Measurements from ENCODE around the gene MARS1.
"Not testable (repeated sequence)": the region's sequence is repeated elsewhere in the genome, so short reads cannot be mapped to it uniquely, and the experiment has no call there.

MARS1 gene

GRCh38 chr12:57498571-57498970, 10.7 kb downstream of the MARS1 start:
- in situ Hi-C loops (cut with HindIII; ENCODE audit: low sequenced_read_pairs), result no loop called here
- no peak for DNase-seq (ENCODE audit: low read depth, low spot score)

GRCh38 chr12:57500213-57500612, 12.3 kb downstream of the MARS1 start:
- H3K4me3 ChIP-seq (ENCODE audit: low read depth, low read length), result no peak overlapping the region
- TF ChIP-seq, protein P1, sequence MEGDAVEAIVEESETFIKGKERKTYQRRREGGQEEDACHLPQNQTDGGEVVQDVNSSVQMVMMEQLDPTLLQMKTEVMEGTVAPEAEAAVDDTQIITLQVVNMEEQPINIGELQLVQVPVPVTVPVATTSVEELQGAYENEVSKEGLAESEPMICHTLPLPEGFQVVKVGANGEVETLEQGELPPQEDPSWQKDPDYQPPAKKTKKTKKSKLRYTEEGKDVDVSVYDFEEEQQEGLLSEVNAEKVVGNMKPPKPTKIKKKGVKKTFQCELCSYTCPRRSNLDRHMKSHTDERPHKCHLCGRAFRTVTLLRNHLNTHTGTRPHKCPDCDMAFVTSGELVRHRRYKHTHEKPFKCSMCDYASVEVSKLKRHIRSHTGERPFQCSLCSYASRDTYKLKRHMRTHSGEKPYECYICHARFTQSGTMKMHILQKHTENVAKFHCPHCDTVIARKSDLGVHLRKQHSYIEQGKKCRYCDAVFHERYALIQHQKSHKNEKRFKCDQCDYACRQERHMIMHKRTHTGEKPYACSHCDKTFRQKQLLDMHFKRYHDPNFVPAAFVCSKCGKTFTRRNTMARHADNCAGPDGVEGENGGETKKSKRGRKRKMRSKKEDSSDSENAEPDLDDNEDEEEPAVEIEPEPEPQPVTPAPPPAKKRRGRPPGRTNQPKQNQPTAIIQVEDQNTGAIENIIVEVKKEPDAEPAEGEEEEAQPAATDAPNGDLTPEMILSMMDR (IDR thresholded peaks at IDR 0.05; ENCODE audit: low read depth, low read length), result no peak
- in situ Hi-C loops (cut with HindIII; ENCODE audit: low sequenced_read_pairs), result no loop called here
- no peak for DNase-seq (ENCODE audit: low read depth, low spot score)

More at GRCh38 chr12:57498571-57498970, 10.7 kb downstream of the MARS1 start:
- TF ChIP-seq, protein P1 (IDR thresholded peaks at IDR 0.05; ENCODE audit: low read depth, low read length), result no peak
- no peak overlapping the region for H3K4me3 ChIP-seq (ENCODE audit: low read depth, low read length)

DNA sequence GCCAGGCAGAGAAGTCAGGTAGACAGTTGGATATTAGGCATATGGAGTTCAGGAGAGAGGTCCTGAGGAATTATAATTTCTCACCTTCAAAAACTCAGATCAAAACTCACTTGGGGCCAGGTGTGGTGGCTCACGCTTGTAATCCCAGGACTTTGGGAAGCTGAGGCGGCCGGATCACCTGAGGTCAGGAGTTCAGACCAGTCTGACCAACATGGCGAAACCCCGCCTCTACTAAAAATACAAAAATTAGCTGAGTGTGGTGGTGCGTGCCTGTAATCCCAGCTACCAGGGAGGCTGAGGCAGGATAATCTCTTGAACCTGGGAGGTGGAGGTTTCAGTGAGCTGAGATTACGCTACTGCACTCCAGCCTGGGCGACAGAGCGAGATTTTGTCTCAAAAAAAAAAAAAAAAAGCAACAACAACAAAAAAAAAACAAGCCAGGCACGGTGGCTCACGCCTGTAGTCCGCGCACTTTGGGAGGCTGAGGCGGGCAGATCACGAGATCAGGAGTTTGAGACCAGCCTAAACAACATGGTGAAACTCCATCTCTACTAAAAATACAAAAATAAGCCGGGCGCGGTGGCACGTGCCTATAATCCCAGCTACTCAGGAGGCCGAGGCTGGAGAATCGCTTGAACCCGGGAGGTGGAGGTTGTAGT, 14.6 kb downstream of the MARS1 start:
- H3K4me3 ChIP-seq (ENCODE audit: low read depth, low read length); in situ Hi-C loops (cut with HindIII; ENCODE audit: low sequenced_read_pairs); DNase-seq (ENCODE audit: low read depth, low spot score): not testable (repeated sequence)

GRCh38 chr12:57506541-57506940, 18.7 kb downstream of the MARS1 start:
- DNase-seq (ENCODE audit: low read depth, low spot score); H3K4me3 ChIP-seq (ENCODE audit: low read depth, low read length); in situ Hi-C loops (cut with HindIII; ENCODE audit: low sequenced_read_pairs): not testable (repeated sequence)

DNA sequence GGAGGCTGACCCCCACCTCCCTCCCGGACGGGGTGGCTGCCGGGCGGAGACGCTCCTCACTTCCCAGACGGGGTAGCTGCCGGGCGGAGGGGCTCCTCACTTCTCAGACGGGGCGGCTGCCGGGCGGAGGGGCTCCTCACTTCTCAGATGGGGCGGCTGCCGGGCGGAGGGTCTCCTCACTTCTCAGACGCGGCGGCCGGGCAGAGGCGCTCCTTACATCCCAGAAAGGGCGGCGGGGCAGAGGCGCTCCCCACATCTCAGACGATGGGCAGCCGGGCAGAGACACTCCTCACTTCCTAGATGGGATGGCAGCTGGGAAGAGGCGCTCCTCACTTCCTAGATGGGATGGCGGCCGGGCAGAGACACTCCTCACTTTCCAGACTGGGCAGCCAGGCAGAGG, 19.9 kb downstream of the MARS1 start:
- in situ Hi-C loops (cut with HindIII; ENCODE audit: low sequenced_read_pairs); DNase-seq (ENCODE audit: low read depth, low spot score); H3K4me3 ChIP-seq (ENCODE audit: low read depth, low read length): not testable (repeated sequence)

- H3K4me3 ChIP-seq (ENCODE audit: low read depth, low read length), result no peak overlapping the region
- TF ChIP-seq, protein P1 (IDR thresholded peaks at IDR 0.05; ENCODE audit: low read depth, low read length), result no peak
- in situ Hi-C loops (cut with HindIII; ENCODE audit: low sequenced_read_pairs), result no loop called here
- no peak for DNase-seq (ENCODE audit: low read depth, low spot score)
These were observed 23.3 kb downstream of the MARS1 start for GRCh38 chr12:57511161-57511560.

DNA sequence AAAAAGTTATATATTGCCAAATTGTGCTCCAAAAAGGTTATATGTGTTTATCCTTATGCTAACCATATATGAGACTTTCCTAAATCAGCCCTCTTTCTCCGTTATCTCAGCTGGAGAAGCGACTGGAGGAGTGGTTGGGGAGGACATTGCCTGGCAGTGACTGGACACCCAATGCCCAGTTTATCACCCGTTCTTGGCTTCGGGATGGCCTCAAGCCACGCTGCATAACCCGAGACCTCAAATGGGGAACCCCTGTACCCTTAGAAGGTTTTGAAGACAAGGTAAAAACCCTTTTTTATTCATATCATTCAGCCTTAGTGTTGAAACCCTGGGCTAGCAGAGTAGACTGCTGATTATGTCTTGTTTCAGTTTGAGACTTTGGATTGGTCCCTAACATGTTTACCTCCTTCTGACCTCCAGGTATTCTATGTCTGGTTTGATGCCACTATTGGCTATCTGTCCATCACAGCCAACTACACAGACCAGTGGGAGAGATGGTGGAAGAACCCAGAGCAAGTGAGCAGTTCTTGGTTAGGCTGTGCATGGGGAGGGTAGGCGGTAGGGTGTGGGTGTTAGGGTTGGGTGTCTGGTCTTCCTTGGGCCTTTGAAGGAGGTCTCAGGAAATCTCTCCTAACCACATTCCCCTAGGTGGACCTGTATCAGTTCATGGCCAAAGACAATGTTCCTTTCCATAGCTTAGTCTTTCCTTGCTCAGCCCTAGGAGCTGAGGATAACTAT, 23.9 kb downstream of the MARS1 start:
- in situ Hi-C loops (cut with HindIII; ENCODE audit: low sequenced_read_pairs), result no loop called here
- H3K4me3 ChIP-seq (ENCODE audit: low read depth, low read length), result no peak overlapping the region
- TF ChIP-seq, protein P1 (IDR thresholded peaks at IDR 0.05; ENCODE audit: low read depth, low read length), result no peak
- no peak for DNase-seq (ENCODE audit: low read depth, low spot score)

- in situ Hi-C loops (cut with HindIII; ENCODE audit: low sequenced_read_pairs), result no loop called here
- H3K4me3 ChIP-seq (ENCODE audit: low read depth, low read length), result no peak overlapping the region
- TF ChIP-seq, protein P1 (IDR thresholded peaks at IDR 0.05; ENCODE audit: low read depth, low read length), result no peak
- DNase-seq (ENCODE audit: low read depth, low spot score), result no peak
These were observed 24.8 kb downstream of the MARS1 start for GRCh38 chr12:57512665-57513064.

Data from astrocyte of the spinal cord (primary cell).